ENCODE data around the gene ABHD4. TPM values are rescaled to one million over a fixed set of nuclear protein-coding genes. Genes with fewer than 3 reads are reported as not detected.

ABHD4 gene
- total RNA-seq, result 5.0 and 14.2 TPM in 2 replicates

GRCh38 chr14:22598099-22598895 lies at the start of gene ABHD4:
Gene ABHD4, plus strand, starts transcription at chr14:22598300. Its CDS starts 7 bp downstream, at chr14:22598307.

GRCh38 chr14:22589096-22589839 lies 8.8 kb upstream of the ABHD4 start, which contains the start of gene DAD1:
Gene DAD1, minus strand, starts transcription at chr14:22589224. Its CDS starts 67 bp downstream, at chr14:22589157.

GRCh38 chr14:22644305-22644635 lies 46.2 kb downstream of the ABHD4 start, which contains the start of gene OR6J1:
Gene OR6J1, minus strand, starts transcription at chr14:22644352. Its CDS starts 9,541 bp downstream, at chr14:22634811.

Other genes starting within 250 kb of the ABHD4 start
- gene DAD1, start 9.1 kb upstream of the ABHD4 start, total RNA-seq, result 241 and 322 TPM in 2 replicates
- not detected in 2 replicates for gene OR6J1, start 46.1 kb downstream of the ABHD4 start, total RNA-seq
- 46.9 and 59.7 TPM in 2 replicates for gene OXA1L, start 168.4 kb downstream of the ABHD4 start, total RNA-seq
- 6.2 and 6.9 TPM in 2 replicates for gene SLC7A7, start 217.1 kb downstream of the ABHD4 start, total RNA-seq
- gene MRPL52, start 231.6 kb downstream of the ABHD4 start, total RNA-seq, result 33.3 and 63.5 TPM in 2 replicates
- 104 and 135 TPM in 2 replicates for gene MMP14, start 238.3 kb downstream of the ABHD4 start, total RNA-seq